Measurements from ENCODE around the gene PRDM11. TPM values are rescaled to one million over a fixed set of nuclear protein-coding genes. Genes with fewer than 3 reads are reported as not detected.
A peak's percentile ranks its signal among the peaks of the same experiment; 100 is the strongest.

PRDM11 gene
- total and polyA plus RNA-seq, 2 of the 8 experiments (the other 6 are each of a cell fraction or from before 2014, with no cell fraction given) = 3.6 to 11.7 TPM

DNA sequence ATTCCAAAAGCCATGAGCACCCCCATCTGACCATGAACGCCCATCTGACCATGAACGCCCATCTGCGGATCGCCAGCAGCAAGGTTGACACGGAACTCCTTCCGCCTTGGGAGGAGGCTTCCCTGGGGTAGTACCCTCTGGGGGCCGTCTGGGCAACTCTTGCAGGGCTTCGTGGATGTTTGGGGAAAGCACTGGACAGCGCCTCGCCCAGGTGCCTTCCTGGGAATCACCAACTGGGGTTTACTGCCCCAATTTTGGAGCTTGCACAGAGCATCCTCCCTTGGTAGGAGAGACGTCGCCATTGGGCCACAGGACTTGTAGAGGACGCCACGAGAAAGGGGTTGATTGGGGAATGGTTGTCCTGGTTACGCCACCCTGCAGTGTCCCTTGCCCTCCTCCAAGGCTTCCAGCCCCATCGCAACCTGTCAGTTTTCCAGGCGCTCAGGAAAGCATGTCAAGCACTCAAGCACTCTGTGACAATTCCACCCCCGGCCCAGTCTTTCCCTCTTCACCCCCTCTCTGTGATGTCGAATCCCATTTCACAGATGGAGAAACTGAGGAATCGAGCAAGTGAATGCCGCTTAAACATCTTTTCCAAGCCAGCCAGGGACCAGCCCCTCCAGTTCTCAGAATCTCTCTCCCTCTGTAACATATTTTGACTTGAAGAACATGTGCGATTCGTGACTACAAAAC is 914 bp upstream of the PRDM11 start:
- FAIRE-seq = peak; percentile 92
- H3K23me2 ChIP-seq (ENCODE audit: low read depth, low read length) = peaks cover 11% of the 10 kb centered on the region
- H3K23ac ChIP-seq (ENCODE audit: insufficient read length) = no peak overlapping the region
- no peak overlapping the region for H2BK120ac ChIP-seq (replicated peaks; ENCODE audit: low read depth, low read length)
- H2BK5ac ChIP-seq (ENCODE audit: low read depth, low read length) = no peak overlapping the region
- no peak overlapping the region for H4K91ac ChIP-seq (replicated peaks; ENCODE audit: insufficient read length, low read length)
- peak; percentile 56 to 90 for DNase-seq (ENCODE audit: low read depth in 1 of 2, low spot score in 2 of 2)
- H3K14ac ChIP-seq (ENCODE audit: insufficient read length) = no peak overlapping the region
- no peak overlapping the region for H2BK20ac ChIP-seq (ENCODE audit: low read length)
- ChIA-PET CTCF (ENCODE audit: partially characterized antibody) (interaction anchor here (0.9 to 1.7 kb wide), 6 partner anchors 12 to 194 kb away, joined by 3 to 5 read pairs (median 3); no protein-coding TSS in a partner anchor), POLR2A (ENCODE audit: partially characterized antibody) (interaction anchor here (1.2 to 1.3 kb wide), 2 partner anchors 17 to 64 kb away, joined by 3 to 6 read pairs; no protein-coding TSS in a partner anchor)
- peaks cover 12% of the 10 kb centered on the region for H3K79me1 ChIP-seq (ENCODE audit: low read depth, low read length)
- peaks cover 6 to 31% of the 10 kb centered on the region in 2 experiments; a peak in 3 of 4 replicates for H3K79me2 ChIP-seq (ENCODE audit: control insufficient read depth in 1 of 2, insufficient read depth in 2 of 2, low read length in 2 of 2)
- no peaks in the 10 kb centered on the region for H3K36me3 ChIP-seq (ENCODE audit: control insufficient read depth in 2 of 4, insufficient read depth in 4 of 4, low read length in 3 of 4)
- no peak overlapping the region for H2AK5ac ChIP-seq (ENCODE audit: low read depth, low read length)
- H3K27ac ChIP-seq (ENCODE audit: low read depth, low read length) = no peak overlapping the region
- H3K56ac ChIP-seq (replicated peaks; ENCODE audit: insufficient read length, low read depth, low read length) = no peak overlapping the region
- H3K18ac ChIP-seq (ENCODE audit: extremely low read depth, low read length) = no peak overlapping the region
- H3K9me3 ChIP-seq (ENCODE audit: insufficient read depth in 2 of 2, low read depth in 1 of 2, low read length in 1 of 2) = peaks cover 0 to 3% of the 10 kb centered on the region in 2 experiments; a peak in 1 of 4 replicates
- no peak overlapping the region for H2BK15ac ChIP-seq (ENCODE audit: low read length)
- H3K4me3 ChIP-seq (ENCODE audit: extremely low read depth in 1 of 4, insufficient read depth in 2 of 4, low read depth in 3 of 4, low read length in 4 of 4) = peak overlapping the region; percentile 53 to 85 (median 62); a peak in 7 of 8 replicates
- peaks cover 0 to 11% (median 4%) of the 10 kb centered on the region in 4 experiments; a peak in 4 of 7 replicates for H3K4me1 ChIP-seq (replicated peaks in 1 of 4; ENCODE audit: control insufficient read depth in 3 of 4, insufficient read depth in 4 of 4, low read length in 3 of 4)
- H3K4me2 ChIP-seq (ENCODE audit: insufficient read depth in 1 of 2, low read depth in 2 of 2, low read length in 2 of 2) = peak overlapping the region; percentile 76 to 86
- H3K27me3 ChIP-seq (replicated peaks in 1 of 4; ENCODE audit: control insufficient read depth in 3 of 4, extremely low read depth in 1 of 4, insufficient read depth in 3 of 4, low read length in 3 of 4) = peaks cover 0 to 23% (median 10%) of the 10 kb centered on the region in 4 experiments; a peak in 5 of 7 replicates
- no peak overlapping the region for H3K4ac ChIP-seq (replicated peaks; ENCODE audit: insufficient read length, low read depth, low read length)
- H4K5ac ChIP-seq (ENCODE audit: insufficient read length, low read depth, low read length) = no peak overlapping the region
- no peak overlapping the region for H3K9ac ChIP-seq (replicated peaks in 1 of 4; ENCODE audit: extremely low read depth in 1 of 4, low read depth in 3 of 4, low read length in 3 of 4)
- peak overlapping the region; percentile 40; the same call in 1 of the 2 replicates for H2AFZ ChIP-seq (ENCODE audit: low read length)
- H4K20me1 ChIP-seq (replicated peaks in 1 of 2; ENCODE audit: control insufficient read depth in 1 of 2, insufficient read depth in 2 of 2, low read length in 2 of 2) = no peaks in the 10 kb centered on the region
- 9% methylated on average over 22 of the region's 23 CpGs; no CpG with 5 or more reads in 1 of the 2 experiments for WGBS, 2 experiments (ENCODE audit: extremely low coverage in 1 of 2, insufficient coverage in 1 of 2, insufficient read length in 1 of 2, insufficient replicate concordance in 2 of 2, low coverage in 1 of 2, low lambda C conversion rate in 2 of 2, missing lambda C conversion rate in 1 of 2)
- H4K8ac ChIP-seq (ENCODE audit: extremely low read depth, insufficient read depth, low read length) = no peak overlapping the region
- H2BK12ac ChIP-seq (ENCODE audit: low read depth, low read length) = no peak overlapping the region
- TF ChIP-seq CTBP2 (IDR thresholded peaks at IDR 0.05; ENCODE audit: borderline replicate concordance, insufficient read depth, insufficient read length, low read length) = no peak
- TF ChIP-seq CHD2 (IDR thresholded peaks at IDR 0.05; ENCODE audit: low read length) = peak; percentile 53; the same call in 1 of the 2 replicates

All from H1 (cell line).